ENCODE results near the gene DSE.
A peak's percentile ranks its signal among the peaks of the same experiment; 100 is the strongest.

Gene DSE

GRCh38 chr6:116392132-116393013 lies 21.6 kb downstream of the DSE start:
- H3K4me3 ChIP-seq (ENCODE audit: low read depth, low read length), result peak overlapping the region; percentile 47
- peak; percentile 69 for DNase-seq (ENCODE audit: low read depth)
- TF ChIP-seq CTCF (IDR thresholded peaks at IDR 0.05; ENCODE audit: insufficient read depth, low read depth, low read length, missing control alignments), result no peak

GRCh38 chr6:116393430-116393829 lies 22.7 kb downstream of the DSE start:
- H3K4me3 ChIP-seq (ENCODE audit: low read depth, low read length), result peak overlapping the region; percentile 47; the same call in 1 of the 2 replicates
- TF ChIP-seq CTCF (IDR thresholded peaks at IDR 0.05; ENCODE audit: insufficient read depth, low read depth, low read length, missing control alignments), result peak; percentile 30
- peak; percentile 56 for DNase-seq (ENCODE audit: low read depth)

GRCh38 chr6:116395647-116396046 lies 24.9 kb downstream of the DSE start:
- no peak for DNase-seq (ENCODE audit: low read depth)
- no peak overlapping the region for H3K4me3 ChIP-seq (ENCODE audit: low read depth, low read length)
- TF ChIP-seq CTCF (IDR thresholded peaks at IDR 0.05; ENCODE audit: insufficient read depth, low read depth, low read length, missing control alignments), result no peak

GRCh38 chr6:116396441-116396840 lies 25.7 kb downstream of the DSE start:
- H3K4me3 ChIP-seq (ENCODE audit: low read depth, low read length), result no peak overlapping the region
- no peak for TF ChIP-seq CTCF (IDR thresholded peaks at IDR 0.05; ENCODE audit: insufficient read depth, low read depth, low read length, missing control alignments)

GRCh38 chr6:116397914-116398313 lies 27.2 kb downstream of the DSE start:
- no peak for DNase-seq (ENCODE audit: low read depth)

More at GRCh38 chr6:116396441-116396840, 25.7 kb downstream of the DSE start:
- no peak for DNase-seq (ENCODE audit: low read depth)

GRCh38 chr6:116398316-116399010 lies 27.7 kb downstream of the DSE start:
- TF ChIP-seq CTCF (IDR thresholded peaks at IDR 0.05; ENCODE audit: insufficient read depth, low read depth, low read length, missing control alignments), result no peak
- no peak overlapping the region for H3K4me3 ChIP-seq (ENCODE audit: low read depth, low read length)
- DNase-seq (ENCODE audit: low read depth), result no peak

More at GRCh38 chr6:116397914-116398313, 27.2 kb downstream of the DSE start:
- no peak for TF ChIP-seq CTCF (IDR thresholded peaks at IDR 0.05; ENCODE audit: insufficient read depth, low read depth, low read length, missing control alignments)
- H3K4me3 ChIP-seq (ENCODE audit: low read depth, low read length), result no peak overlapping the region
